HG03439 (cell line): ENCODE measurements around the gene POU2F2.

Source experiments
- ATAC-seq: cut with Tn5 transposase; IDR thresholded peaks from one replicate; pipeline ENCODE4 v1.9.1; 2021; ENCODE audit warnings: mild to moderate bottlenecking, moderate library complexity; ENCODE audit not compliant: unreplicated experiment

The POU2F2 gene

DNA sequence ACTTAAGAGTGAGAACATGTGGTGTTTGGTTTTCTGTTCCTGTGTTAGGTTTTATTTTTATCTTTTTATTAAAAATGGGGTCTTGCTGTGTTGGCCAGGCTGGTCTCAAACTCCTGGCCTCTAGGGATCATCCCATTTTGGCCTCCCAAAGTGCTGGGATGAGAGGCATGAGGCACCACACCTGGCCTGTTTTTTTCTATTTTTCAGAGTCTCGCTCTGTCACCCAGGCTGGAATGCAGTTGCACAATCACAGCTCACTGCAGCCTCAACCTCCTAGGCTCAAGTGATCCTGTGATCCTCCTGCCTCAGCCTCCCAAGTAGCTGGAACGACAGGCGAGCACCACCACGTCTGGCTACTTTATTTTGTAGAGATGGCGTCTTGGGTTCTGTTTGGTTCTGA is 48.7 kb downstream of the POU2F2 start:
- no peak for ATAC-seq

DNA sequence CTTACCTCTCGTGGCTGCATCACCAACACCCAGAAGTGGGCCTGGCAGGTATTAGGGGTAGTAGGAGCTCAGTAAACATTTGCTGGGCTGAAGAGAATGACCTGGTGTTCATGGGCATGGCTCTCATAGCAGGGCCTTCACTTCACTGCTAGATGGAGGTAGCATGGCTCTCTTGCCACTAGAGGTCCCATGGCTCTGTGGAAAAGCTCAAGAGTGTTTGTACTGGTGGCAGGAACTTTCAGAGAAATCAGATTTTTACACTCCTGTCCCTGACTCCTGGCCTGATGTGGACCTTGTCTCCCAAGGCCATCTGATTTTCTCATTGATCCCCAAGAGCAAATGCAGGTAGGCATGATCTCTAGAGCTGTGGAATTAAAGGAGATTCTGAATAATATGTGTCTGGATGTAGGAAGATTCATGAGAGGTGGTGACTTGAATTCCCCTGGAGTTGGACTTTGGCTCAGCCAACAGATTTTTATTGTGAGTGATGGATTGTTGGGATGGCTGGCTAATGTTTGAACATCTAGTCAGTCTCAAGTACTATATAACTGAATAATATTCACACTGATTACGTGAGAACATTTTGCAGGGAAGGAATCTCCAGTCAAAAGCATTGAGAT is 50.6 kb downstream of the POU2F2 start:
- ATAC-seq = no peak

DNA sequence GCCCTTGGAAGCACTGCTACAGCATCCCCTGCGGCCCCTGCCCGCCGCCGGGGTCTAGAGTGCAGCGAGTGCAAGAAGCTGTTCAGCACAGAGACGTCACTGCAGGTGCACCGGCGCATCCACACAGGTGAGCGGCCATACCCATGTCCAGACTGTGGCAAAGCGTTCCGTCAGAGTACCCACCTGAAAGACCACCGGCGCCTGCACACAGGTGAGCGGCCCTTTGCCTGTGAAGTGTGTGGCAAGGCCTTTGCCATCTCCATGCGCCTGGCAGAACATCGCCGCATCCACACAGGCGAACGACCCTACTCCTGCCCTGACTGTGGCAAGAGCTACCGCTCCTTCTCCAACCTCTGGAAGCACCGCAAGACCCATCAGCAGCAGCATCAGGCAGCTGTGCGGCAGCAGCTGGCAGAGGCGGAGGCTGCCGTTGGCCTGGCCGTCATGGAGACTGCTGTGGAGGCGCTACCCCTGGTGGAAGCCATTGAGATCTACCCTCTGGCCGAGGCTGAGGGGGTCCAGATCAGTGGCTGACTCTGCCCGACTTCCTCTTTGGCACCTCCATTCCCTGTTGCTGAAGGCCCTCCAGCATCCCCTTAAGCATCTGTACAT is 51.4 kb downstream of the POU2F2 start:
- ATAC-seq = no peak

DNA sequence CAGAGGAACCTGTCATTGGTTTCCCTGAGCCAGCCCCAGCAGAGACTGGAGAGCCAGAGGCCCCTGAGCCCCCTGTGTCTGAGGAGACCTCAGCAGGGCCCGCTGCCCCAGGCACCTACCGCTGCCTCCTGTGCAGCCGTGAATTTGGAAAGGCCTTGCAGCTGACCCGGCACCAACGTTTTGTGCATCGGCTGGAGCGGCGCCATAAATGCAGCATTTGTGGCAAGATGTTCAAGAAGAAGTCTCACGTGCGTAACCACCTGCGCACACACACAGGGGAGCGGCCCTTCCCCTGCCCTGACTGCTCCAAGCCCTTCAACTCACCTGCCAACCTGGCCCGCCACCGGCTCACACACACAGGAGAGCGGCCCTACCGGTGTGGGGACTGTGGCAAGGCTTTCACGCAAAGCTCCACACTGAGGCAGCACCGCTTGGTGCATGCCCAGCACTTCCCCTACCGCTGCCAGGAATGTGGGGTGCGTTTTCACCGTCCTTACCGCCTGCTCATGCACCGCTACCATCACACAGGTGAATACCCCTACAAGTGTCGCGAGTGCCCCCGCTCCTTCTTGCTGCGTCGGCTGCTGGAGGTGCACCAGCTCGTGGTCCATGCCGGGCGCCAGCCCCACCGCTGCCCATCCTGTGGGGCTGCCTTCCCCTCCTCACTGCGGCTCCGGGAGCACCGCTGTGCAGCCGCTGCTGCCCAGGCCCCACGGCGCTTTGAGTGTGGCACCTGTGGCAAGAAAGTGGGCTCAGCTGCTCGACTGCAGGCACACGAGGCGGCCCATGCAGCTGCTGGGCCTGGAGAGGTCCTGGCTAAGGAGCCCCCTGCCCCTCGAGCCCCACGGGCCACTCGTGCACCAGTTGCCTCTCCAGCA is 52.1 kb downstream of the POU2F2 start:
- no peak for ATAC-seq

DNA sequence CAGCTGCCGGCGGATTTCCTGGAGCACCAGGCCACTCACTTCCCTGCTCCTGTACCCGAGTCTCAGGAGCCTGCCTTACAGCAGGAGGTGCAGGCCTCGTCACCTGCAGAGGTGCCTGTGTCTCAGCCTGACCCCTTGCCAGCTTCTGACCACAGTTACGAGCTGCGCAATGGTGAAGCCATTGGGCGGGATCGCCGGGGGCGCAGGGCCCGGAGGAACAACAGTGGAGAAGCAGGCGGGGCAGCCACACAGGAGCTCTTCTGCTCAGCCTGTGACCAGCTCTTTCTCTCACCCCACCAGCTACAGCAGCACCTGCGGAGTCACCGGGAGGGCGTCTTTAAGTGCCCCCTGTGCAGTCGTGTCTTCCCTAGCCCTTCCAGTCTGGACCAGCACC is 53.0 kb downstream of the POU2F2 start:
- no peak for ATAC-seq

DNA sequence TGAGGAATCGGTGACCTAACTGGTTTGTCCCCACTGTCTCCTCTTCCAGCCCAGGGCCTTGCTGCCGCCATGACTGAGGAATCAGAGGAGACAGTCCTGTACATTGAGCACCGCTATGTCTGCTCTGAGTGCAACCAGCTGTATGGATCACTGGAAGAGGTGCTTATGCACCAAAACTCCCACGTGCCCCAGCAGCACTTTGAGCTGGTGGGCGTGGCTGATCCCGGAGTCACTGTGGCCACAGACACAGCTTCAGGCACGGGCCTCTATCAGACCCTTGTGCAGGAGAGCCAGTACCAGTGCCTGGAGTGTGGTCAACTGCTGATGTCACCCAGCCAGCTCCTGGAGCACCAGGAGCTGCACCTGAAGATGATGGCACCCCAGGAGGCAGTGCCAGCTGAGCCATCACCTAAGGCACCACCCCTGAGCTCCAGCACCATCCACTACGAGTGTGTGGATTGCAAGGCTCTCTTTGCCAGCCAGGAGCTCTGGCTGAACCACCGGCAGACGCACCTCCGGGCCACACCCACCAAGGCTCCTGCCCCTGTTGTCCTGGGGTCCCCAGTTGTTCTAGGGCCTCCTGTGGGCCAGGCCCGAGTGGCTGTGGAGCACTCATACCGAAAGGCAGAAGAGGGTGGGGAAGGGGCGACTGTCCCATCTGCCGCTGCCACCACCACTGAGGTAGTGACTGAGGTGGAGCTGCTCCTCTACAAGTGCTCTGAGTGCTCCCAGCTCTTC is 53.5 kb downstream of the POU2F2 start:
- no peak for ATAC-seq

DNA sequence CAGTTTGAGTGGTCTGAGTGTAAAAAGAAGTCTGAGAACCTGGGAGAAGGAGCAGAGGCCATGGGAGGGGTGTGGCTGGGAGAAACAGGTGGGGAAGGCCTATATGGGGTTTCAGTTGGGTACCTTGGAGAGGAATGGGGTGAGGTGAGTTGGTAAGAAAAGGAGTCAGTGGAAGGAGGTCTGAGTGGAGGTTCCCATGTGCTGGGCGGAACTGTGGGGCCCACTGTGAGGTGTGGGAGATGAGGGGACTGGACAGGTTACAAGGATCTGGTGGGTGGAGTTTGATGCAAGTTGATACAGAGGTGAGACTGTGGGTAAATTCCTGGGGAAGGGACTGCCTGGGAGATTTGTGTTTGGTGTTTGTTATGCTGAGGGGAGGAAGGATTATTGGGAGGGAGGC is 54.2 kb downstream of the POU2F2 start:
- no peak for ATAC-seq

DNA sequence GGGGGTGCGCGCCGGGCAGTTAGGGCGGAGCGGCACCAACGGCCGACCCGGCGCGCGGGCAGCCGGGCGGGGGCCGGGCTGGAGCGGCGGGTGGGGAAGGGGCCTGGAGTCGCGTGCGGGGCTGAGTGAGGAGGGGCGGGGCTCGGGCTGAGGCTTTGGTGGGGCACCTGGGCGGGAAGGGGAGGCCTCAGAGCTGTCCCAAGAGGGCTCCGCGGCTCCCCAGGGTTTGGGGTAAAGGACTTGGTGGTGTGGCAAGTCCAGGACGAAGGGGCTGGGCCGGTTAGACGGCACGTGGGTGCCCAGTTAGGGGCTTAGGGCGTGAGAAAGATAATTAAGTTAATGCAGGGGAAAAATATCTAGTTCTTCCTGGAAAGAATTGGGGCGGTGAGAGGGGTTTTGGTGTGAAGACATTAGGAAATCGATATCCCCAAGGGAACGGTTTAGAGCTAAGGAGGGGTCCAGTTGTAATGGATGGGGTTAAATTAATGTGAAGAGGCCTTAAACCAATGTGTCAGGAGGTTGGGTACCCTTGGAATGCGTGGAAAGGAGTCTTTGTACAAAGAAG is 55.8 kb downstream of the POU2F2 start:
- no peak for ATAC-seq

DNA sequence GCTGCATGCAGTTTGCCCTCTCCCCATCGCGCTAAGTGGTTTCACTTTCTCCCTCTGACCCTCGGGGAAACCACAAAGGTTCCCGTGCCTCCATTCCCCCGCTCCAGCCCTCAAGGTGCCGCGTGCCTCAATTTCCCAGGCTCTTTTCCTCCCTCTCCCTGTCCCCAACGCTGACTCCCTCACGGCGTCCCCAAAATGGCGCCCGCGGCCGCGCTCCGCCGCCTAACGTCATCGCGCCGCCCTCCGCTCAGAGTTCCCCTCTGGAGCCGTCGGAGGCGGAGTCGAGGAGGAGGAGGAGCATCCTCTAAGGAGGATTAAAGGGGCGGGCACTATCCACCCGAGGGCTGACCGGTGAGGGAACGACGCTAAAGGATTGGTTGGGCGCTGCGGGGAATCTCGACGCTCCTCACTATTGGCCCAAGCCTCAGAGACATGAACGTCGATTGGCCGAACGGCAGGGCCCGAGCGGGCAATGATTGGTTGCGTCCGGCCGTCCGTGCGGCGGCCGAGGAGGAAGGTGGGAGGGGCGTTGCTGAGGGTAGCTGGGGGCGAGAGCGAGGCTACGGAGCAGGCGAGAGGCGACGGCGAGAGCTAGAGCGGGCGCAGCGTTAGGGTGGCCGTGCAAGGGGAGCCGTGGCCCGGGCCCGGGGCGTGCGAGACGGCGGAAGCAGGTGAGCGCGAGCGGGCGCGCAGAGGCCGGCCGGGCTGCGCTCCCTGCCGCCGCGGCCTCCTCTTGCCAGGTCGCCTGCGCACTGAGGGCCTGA is 56.4 kb downstream of the POU2F2 start, which contains the start of gene ZNF574:
Gene ZNF574 (plus strand): TSS at position 551 of the 764 bp plus-strand sequence. CDS start 2,441 bp downstream, outside the sequence.
- peak; percentile 92 for ATAC-seq

DNA sequence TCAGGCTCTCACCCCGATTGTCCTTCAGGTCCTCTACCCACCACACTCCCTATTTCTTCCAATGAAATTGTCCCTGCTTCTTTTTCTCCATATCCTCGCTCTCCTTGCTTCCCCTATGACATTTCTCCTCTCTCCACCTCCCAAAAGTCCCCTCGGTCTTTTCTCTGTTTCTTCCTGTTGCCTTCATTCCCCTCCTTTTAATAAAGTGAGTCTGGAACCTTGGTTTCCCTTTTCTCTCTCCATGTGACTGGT is 57.0 kb downstream of the POU2F2 start:
- no peak for ATAC-seq

DNA sequence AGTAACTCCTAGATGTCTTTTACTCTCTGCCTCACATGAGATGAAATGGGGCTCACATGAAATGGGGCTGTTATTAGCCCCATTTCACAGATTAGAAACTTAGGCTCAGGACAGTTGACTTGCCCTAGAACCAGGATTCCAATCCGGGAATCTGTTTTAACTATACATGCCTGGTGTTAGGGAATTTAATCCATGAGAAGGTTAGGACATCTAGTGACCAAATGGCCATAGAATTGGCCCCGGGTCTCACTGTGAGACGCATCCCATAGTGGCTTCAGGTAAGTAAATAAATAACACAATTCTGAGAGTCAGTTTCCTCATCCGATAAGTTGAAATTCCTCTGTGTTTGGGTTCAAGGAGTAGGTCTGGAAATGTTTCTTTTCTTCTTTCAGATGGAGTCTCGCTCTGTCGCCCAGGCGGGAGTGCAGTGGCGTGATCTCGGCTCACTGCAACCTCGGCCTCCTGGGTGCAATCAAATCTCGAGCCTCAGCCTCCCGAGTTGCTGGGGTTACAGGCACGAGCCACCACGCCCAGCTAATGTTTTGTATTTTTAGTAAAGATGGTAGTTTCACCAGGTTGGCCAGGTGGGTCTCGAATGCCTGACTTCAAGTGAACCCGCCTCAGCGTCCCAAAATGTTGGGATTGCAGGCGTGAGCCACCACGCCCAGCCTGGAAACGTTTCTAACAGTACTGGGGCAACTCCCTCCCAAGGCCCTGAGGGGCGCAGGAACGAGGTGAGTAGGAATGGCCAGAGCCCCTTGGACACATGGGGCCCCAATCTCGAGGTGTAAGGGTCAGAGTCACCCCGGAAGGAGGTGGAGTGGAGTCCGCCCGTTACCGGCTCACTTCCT is 57.5 kb downstream of the POU2F2 start:
- no peak for ATAC-seq

DNA sequence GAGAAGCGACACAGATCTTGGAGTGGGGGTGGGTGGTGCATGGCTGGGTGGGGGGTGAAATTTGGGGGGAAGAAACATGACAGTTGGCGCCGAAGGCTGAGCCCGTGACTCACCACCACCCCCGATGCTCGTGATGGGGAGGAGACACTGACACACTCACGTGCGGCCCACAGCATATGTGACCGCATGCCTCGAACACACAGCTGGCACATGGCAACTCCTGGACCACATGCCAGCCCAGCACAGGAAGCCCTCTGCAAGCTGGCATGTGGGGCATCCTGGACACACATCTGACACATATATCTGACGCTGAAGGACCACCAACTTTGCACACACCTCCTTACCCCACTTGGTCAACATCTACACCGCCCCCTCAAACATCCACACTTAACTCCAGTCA is 61.0 kb downstream of the POU2F2 start:
- no peak for ATAC-seq

DNA sequence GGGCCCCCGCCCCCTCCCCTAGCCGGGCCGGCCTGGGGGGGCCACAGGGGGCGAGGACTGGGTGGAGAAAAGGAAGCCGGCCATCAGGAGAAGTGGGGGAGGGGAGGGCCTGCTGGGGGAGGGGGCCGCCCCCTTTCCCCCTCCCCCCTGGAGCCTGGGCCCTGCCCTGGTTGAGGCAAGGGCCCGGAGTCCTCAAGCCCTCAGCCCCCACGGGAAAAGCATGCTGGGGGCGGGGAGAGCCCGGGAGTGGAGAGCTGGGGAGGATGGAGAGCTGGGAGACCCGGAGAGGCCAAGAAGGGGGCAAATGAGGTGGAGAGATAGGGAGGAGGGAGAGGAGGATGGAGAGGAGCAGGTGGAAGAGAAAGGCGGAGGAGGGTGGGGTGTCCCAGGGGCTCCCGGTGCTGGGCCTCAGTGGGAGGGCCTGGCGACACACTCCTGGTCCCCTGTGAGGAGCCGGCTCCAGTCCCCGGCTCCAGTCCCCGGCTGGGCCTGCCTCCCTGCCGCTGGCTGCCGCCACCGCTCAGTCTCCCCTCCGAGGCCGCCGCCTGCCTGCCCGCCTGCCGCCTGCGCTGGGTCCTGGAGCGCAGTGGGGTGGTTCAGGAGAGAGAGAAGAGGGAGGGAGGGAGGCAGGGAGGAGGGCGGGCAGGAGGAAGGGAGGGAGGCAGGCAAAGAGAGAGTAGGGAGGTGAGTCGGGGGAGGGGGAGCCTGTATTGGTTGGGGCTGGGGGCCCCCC is 62.5 kb downstream of the POU2F2 start, which contains the start of gene GRIK5:
Gene GRIK5 (minus strand): TSS at position 588 of the 733 bp plus-strand sequence. CDS start 4,436 bp downstream, outside the sequence.
- no peak for ATAC-seq

DNA sequence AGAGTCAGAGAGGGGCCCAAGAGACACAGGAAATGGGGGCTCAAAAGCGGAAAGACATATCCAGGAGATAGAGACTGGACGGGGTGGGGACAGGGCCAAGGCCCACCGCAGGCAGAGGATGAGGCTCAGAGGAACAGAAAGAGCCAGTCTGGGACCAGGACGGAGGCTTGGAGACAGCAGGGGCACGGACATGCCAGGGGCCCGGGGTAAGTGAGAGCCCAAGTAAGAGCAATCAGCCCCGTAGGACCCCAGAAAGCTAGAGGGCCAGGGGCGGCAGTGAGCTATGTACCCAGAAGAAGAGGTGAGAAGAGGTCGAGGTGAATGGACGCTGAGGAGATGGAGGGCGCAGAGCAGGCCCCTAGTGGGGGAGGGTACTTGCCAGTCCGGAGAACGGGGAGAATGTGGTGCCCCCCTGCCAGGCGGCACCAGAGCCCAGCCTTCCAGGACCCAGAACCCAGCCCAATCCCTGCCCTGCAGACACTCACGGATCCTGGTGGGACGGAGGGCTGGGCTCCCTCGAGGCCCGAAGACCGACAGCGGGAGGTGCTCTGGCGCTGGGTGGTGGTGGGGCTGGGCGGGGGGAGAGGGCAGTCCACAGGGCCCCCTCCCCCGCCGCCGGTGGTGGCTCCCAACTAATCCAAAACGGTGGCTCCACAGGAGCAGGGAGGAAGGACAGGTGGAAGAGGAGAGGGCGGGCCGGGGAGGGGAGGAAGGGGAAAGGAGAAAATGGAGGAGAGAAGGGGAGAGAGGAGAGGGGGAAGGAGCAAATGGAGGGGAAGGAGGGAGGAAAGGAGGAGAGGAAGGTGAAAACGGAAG is 63.3 kb downstream of the POU2F2 start:
- no peak for ATAC-seq

DNA sequence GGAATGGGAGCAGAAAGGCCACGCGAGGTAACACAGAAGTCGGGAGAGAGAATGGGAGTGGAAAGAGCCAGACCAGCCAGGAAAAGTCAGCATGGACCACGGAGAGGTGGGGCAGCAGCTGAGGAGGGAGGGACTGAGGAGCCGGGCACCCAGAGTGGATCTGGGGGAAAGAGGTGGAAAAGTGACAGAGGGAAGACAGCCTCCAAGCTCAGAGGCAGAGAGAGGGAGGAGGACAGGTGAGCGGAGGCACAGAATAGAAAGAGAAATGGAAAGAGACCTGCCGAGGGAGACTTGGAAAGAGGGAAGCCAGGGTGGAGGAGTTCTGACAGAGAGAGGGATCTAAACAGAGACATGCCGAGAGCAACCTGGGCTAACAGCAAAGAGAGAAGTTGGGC is 63.9 kb downstream of the POU2F2 start:
- ATAC-seq = no peak

DNA sequence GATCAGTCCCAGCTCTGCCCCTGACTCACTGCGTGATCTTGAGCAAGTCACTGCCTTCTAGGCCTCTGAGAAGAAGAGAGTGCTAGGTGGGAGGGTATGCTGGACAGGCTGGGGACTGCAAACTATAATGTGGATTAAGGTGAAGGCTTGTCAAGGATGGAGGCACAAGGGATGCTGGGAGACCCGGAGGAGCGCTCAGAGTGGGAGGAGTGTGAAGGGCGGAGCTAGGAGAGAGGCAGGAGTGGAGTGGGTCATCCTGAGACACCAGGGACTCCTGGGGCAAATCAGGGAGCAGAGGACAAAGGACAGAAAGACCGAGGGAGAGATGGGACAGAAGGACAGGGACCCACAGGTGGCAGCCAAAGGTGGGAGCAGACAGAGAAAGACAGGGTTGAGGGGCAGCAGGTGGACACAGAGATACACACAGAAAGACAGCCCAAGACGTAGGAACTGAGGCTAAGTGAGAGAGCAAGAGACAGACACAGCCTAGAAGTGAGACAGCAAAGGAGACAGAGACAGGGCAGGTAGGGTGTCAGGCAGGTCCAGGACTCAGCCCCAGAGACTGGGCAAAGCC is 64.8 kb downstream of the POU2F2 start:
- no peak for ATAC-seq

DNA sequence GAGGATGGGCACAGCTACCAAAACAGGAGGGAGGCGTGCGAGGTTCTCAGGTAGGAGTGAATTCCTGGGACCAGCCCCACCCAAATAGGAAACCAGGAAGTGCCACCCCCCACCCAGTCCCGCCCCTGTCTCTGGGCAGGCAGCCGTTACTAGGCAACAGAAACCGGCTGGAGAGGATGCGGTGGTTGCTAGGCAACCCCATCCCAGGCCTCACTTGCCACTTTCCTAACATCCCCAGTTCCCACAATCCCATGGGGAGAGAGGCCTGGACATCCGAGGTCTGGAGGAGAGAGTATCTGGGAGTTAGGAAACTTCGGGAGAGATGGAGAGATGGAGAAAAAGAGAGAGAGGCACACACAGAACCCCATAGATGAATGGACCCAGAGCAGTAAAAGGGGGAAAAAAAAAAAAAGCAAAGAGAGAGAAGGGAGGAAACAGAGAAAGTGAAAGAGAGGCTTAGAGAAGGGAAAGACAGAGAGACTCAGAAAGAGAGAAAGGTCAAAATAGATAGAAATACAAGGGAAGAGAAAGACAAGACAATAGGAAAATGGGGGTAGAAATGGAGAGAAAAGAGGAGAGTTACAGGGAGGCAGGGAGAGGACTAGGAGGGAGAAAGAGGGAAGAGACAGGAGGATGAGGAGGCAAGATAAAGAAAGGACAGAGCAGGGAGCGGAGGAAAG is 66.0 kb downstream of the POU2F2 start:
- no peak for ATAC-seq
